ENCODE data around the gene NELFE.
A peak's percentile ranks its signal among the peaks of the same experiment; 100 is the strongest.
"Not testable (repeated sequence)": the region's sequence is repeated elsewhere in the genome, so short reads cannot be mapped to it uniquely, and the experiment has no call there.

The NELFE gene

DNA sequence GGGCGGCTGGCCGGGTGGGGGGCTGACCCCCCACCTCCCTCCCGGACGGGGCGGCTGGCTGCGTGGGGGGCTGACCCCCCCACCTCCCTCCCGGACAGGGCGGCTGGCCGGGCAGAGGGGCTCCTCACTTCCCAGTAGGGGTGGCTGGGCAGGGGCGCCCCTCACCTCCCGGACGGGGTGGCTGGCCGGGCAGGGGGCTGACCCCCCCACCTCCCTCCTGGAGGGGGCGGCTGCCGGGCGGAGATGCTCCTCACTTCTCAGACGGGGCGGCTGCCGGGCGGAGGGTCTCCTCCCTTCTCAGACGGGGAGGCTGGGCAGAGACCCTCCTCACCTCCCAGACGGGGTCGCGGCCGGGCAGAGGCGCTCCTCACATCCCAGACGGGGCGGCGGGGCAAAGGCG is 17.3 kb upstream of the NELFE start:
- DNase-seq (ENCODE audit: insufficient read length, low spot score); FAIRE-seq: not testable (repeated sequence)

DNA sequence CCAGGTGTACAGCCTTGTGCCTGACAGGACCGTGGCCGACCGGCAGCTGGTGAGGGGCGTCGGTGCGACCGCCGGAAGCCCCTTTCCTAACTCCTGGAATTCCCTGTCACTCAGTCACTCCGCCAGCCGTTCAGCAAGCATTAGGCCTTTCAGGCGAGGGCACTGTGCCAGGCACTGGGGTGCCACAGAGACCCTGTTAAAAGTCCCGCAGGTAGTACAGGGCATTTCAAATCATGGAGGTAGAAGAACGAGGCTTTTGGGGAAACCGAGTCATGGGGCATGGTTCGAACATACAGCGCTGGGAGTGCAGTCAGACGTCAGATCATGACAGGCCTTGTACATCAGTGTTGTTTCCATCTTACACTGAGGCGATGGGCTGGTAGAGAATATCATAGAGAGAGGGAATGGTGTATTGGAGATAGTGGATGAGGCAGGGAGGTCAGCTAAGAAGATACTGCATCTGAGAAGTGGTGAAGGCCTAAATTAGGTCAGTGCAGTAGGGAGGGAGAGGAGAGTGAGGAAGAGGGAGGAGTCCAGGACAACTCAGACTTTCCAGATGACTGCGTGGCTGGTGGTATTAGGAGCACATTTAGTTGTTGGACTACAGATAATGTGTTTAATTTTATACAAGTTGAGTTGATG is 14.1 kb upstream of the NELFE start:
- FAIRE-seq: no peak

GRCh38 chr6:31971993-31972708 is 13.4 kb upstream of the NELFE start, which contains the start of gene DXO:
Gene DXO (minus strand): TSS chr6:31972138. CDS start chr6:31971675, 463 bp downstream.
- FAIRE-seq: peak; percentile 92
- DNase-seq (ENCODE audit: insufficient read length, low spot score): peak; percentile 98

More for the DNA sequence above, 14.1 kb upstream of the NELFE start:
- DNase-seq (ENCODE audit: insufficient read length, low spot score): no peak

- no peak for DNase-seq (ENCODE audit: insufficient read length, low spot score)
- FAIRE-seq: no peak
These were observed 12.7 kb upstream of the NELFE start for GRCh38 chr6:31971279-31971992.

DNA sequence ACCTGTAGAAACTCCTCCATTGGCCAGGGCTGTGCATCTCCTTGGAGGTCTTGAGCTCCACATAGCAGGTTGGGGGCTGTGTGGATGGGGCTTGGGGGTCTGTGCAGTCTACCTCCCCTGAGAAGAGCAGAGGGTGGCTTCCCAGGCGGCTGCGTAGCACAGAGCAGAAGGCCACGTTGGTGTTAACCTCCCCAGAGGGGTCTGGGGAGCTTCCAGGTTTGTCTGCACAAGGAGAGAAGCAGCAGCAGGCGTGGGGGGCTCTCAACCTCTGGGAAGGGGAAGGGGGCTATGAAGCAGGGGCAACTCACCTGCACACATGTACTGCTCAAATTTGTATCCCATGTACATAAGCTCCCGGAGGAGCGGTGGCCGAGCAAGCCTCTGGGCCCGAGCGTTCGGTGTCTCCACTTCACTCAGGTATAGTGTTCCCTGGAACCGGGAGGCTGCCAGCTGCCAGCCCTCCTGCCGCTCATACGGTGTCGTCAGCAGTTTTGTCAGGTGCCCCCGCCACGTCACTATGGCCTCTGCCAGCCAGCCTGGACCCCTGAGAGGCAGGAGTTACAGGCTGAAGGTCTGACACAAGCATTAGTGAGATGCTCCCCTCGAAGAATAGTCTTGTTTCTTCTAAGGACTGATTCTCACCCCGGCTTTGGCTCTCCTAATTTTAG is 12.0 kb upstream of the NELFE start:
- FAIRE-seq (no peak), DNase-seq (ENCODE audit: insufficient read length, low spot score) (no peak)

DNA sequence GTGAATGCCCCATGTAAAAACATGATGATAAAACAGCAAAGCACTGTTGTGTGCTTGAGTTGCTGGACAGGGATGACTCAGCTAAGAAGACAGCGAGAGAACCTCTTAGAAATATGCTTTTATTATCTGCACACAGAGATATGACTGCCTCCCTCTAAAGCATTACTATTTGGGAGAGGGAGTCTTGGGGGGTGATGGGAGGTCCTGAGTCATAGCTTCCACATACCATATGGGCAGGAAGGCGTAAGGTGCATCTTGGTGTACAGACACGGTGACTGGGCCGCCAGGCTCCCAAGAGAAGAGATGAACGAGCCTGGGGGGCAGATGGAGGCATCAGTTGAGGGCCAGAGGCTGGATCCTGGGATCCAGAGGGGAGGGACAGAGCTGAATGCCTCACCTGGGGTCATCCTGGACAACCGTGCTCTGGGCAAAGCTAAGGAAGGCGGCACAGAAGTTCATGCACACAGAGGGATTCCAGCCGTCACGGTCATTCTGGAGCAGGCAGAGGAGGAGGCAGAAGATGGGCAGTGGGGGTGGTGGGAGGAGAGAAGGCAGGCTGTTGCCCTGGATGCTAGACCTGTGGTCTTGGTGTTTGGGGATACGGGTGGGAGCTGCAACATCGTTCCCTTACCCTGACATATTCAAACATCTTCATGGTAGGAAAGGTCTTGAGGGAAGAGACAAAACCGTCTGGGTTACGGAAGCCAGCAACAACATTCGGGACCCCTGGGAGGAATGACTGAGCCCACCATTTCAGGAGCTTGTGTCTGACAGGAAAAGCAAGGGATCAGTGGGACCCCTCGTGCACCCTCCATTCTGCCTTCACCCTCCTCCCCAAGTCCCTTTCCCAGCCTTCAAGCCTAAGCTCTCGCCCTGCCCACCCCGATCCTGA is 11.2 kb upstream of the NELFE start:
- DNase-seq (ENCODE audit: insufficient read length, low spot score) (no peak), FAIRE-seq (no peak)

DNA sequence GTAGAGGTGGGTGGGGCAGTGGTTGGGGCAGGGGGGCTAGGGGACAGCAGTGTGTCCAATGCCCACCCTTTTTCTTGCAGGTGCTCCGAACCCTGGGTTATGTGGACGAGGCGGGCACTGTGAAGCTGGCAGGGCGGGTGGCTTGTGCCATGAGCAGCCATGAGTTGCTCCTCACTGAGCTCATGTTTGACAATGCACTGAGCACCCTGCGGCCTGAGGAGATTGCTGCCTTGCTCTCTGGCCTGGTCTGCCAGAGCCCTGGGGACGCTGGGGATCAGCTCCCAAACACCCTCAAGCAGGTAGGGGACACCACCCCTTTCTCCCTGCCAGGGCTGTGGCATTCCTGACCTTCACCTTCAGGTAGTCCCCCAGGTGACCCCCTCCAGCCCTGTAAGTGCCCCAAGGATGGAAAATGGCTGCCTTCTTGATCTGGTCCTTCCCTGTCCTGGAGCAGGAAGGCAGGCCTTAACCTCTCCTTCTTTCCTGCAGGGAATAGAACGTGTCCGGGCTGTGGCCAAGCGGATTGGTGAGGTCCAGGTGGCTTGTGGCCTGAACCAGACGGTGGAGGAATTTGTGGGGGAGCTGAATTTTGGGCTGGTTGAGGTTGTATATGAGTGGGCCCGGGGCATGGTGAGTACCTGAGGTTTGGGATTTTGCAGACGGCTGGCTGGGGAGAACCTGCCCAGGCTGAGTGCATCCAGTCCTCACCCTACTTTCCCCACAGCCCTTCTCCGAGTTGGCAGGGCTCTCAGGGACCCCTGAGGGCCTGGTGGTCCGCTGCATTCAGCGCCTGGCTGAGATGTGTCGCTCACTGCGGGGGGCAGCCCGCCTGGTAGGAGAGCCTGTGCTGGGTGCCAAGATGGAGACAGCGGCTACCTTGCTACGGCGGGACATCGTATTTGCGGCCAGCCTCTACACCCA is 10.3 kb upstream of the NELFE start:
- no peak for FAIRE-seq
- DNase-seq (ENCODE audit: insufficient read length, low spot score): no peak

DNA sequence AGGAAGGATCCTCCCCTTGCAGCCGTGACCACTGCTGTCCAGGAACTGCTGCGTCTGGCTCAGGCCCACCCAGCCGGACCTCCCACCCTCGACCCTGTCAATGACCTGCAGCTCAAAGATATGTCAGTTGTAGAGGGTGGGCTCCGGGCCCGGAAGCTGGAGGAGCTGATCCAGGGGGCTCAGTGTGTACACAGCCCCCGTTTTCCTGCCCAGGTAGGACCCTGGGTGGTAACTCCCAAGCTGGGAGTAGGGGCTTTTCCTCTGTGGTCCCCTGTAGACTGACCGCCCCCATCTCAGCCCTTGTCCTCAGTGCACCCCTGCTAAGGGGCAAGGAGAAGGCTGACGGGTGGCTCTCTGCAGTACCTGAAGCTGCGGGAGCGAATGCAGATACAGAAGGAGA is 9.6 kb upstream of the NELFE start:
- FAIRE-seq: no peak
- DNase-seq (ENCODE audit: insufficient read length, low spot score): no peak

DNA sequence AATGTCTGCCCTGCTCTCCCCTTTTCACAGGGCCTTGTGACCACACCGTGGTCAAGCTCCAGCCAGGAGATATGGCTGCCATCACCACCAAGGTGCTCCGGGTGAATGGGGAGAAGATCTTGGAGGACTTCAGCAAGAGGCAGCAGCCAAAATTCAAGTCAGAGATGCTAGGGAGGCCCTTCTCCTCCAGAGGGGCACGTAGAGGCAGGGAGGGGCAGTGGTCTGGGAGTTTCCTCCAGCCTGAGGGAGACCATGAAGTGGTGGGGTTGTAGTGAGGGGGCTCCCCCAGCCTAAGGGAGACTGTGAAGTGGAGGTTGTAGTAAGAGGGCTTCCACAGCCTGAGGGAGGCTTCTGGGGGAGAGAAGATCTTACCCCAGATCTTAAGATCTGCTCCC is 9.2 kb upstream of the NELFE start:
- DNase-seq (ENCODE audit: insufficient read length, low spot score) (no peak), FAIRE-seq (no peak)

GRCh38 chr6:31966997-31967925 is 8.5 kb upstream of the NELFE start:
- DNase-seq (ENCODE audit: insufficient read length, low spot score): no peak
- FAIRE-seq: no peak

GRCh38 chr6:31966506-31966905 is 7.7 kb upstream of the NELFE start:
- FAIRE-seq: no peak
- no peak for DNase-seq (ENCODE audit: insufficient read length, low spot score)

- no peak for DNase-seq (ENCODE audit: insufficient read length, low spot score)
- no peak for FAIRE-seq
These were observed 6.9 kb upstream of the NELFE start for GRCh38 chr6:31965700-31966099.

DNA sequence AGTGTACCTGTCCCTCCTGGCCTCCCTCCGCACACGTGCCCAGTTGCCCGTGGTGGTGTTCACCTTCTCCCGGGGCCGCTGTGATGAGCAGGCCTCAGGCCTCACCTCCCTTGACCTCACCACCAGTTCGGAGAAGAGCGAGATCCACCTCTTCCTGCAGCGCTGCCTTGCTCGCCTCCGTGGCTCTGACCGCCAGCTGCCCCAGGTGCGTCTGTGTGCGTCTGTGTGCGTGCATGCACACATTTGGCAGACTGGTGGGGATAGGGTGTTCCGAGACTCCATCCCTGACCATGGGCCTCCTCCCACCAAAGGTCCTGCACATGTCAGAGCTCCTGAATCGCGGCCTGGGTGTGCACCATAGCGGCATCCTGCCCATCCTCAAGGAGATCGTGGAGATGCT is 5.2 kb upstream of the NELFE start:
- DNase-seq (ENCODE audit: insufficient read length, low spot score): no peak
- FAIRE-seq: no peak

GRCh38 chr6:31961616-31962015 is 2.8 kb upstream of the NELFE start:
- DNase-seq (ENCODE audit: insufficient read length, low spot score) (no peak), FAIRE-seq (no peak)

GRCh38 chr6:31958412-31958740 is 395 bp downstream of the NELFE start:
- FAIRE-seq: peak; percentile 14
- DNase-seq (ENCODE audit: insufficient read length, low spot score): no peak

DNA sequence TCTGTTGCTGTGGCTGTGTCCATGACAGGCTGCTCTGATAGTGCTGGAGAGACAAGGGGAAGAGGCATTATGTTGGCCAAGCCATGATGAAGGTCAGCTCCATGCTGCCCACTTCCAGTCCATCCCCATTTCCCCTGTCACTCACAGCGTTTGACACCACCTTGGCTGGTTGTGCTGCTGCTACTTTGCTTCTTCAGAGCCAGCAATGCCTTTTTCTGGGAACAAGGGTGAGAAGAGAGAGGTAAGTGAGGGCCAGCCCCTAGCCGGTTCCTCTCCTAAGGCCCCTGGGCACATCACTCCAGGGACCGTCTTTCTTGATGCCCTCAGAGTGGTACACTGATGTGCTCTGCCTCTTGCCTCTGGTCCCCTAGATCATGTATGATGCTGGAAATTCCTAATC is 2.0 kb downstream of the NELFE start:
- DNase-seq (ENCODE audit: insufficient read length, low spot score): no peak
- no peak for FAIRE-seq

- FAIRE-seq (no peak), DNase-seq (ENCODE audit: insufficient read length, low spot score) (no peak)
These were observed 4.3 kb downstream of the NELFE start for GRCh38 chr6:31954511-31954910.

- FAIRE-seq (no peak), DNase-seq (ENCODE audit: insufficient read length, low spot score) (no peak)
These were observed 5.9 kb downstream of the NELFE start for GRCh38 chr6:31952890-31953289.
